Upper lobe of right lung (tissue), 1 donor: ENCODE results near the gene TGFBR1. TPM values are rescaled to one million over a fixed set of nuclear protein-coding genes. Genes with fewer than 3 reads are reported as not detected.

Experiments
- ATAC-seq: fragments of 200-7000 bp; cut with Tn5 transposase; one replicate; pipeline ENCODE4 v1.9.1; 2020; ENCODE audit warnings: mild to moderate bottlenecking, moderate library complexity
- DNase-seq: peaks from one replicate; pipeline ENCODE4 v3.0.0-alpha.2; 2020
- H3K27ac ChIP-seq: fragments of 200-600 bp; one replicate; pipeline ENCODE4 v1.8.0; 2022
- H3K27me3 ChIP-seq: fragments of 200-600 bp; one replicate; pipeline ENCODE4 v1.8.0; 2022; ENCODE audit warnings: mild to moderate bottlenecking
- H3K36me3 ChIP-seq: fragments of 200-600 bp; one replicate; pipeline ENCODE4 v1.8.0; 2022
- H3K4me1 ChIP-seq: fragments of 200-600 bp; one replicate; pipeline ENCODE4 v1.8.0; 2022
- H3K4me3 ChIP-seq: fragments of 200-600 bp; one replicate; pipeline ENCODE4 v1.8.0; 2022; ENCODE audit warnings: mild to moderate bottlenecking
- H3K9me3 ChIP-seq: fragments of 200-600 bp; one replicate; pipeline ENCODE4 v1.8.0; 2022
- CTCF ChIP-seq: fragments of 200-600 bp; IDR thresholded peaks from one replicate; pipeline ENCODE4 v1.8.0; 2022; ENCODE audit warnings: antibody characterized with exemption
- intact Hi-C: fragments of 100-400 bp; cut with DNase I; formaldehyde crosslinking; loops from one replicate; pipeline ENCODE4 v1.11.0; 2022
- long read RNA-seq: library from polyadenylated mRNA; unstranded; transcript quantifications from one replicate; pipeline ENCODE4 v2.0.0, GENCODE V29; 2021
- total RNA-seq: library from RNA; stranded (reverse); fragmentation: NEBNext Ultra II Directional; extraction: Animal tissue kit (Norgen Biotek cat#: 25700); gene quantifications from one replicate; pipeline ENCODE4 v1.2.1, GENCODE V29; 2021
- donor health status: DM: no; HTN: yes; CAD: no; lungs with severe emphysema.

Gene TGFBR1
- total RNA-seq = 72.0 TPM
- long read RNA-seq, full-length matches to known transcripts = 148 of 169 reads
- long read RNA-seq, partial matches to known transcripts = 3 of 169 reads
- long read RNA-seq, other reads (novel, unspliced or antisense) = 18 of 169 reads

DNA sequence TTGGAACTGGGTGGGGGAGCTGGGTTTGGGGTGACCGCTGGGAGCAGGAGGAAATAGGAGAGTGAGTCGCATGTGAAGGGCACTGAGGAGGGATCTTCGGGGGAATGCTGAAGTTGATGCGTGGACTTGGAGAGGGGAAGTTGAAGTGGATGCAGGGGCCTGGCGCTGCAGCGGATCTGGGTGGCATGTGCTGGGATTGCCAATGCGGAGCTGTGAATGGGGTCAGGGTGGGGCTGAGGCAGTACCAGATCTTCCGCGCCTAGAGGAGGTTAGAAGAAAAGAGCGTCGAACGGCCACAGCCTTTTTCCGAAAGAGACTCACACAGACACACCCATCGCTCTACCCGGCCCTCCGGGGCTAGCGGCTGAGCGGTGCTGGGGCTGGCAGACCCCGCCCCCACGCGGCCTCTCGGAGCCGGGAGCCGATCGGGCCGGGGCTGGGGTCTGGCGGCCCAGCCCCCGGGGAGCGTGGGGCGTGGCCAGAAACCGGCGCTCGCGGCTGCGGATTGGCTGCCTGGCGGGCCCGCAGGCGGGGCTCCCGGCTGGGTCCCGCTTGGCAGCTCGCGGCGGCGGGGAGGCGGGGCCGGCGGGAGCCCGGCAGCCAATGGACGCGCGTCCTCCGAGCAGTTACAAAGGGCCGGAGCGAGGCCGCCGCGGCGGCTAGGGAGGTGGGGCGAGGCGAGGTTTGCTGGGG is at the start of gene TGFBR1:
TGFBR1 (plus strand) TSS at position 655 of the 693 bp plus-strand sequence. CDS start 93 bp downstream, outside the sequence.
- no peaks in the 10 kb centered on the region for H3K36me3 ChIP-seq
- no peaks in the 10 kb centered on the region for H3K9me3 ChIP-seq
- intact Hi-C loops = no loop called here
- H3K27ac ChIP-seq = peak within 1 kb of the TSS; percentile 94
- peaks cover 44% of the 10 kb centered on the region for H3K4me1 ChIP-seq
- no peaks in the 10 kb centered on the region for H3K27me3 ChIP-seq
- TF ChIP-seq CTCF = no peak
- peak; percentile 95 for ATAC-seq
- H3K4me3 ChIP-seq = peak within 1 kb of the TSS; percentile 87
- peak; percentile 97 for DNase-seq

- TF ChIP-seq CTCF = no peak
- H3K9me3 ChIP-seq = no peaks in the 10 kb centered on the region
- H3K27me3 ChIP-seq = no peaks in the 10 kb centered on the region
- ATAC-seq (no peak), DNase-seq (no peak)
- peaks cover 23% of the 10 kb centered on the region for H3K4me1 ChIP-seq
- H3K36me3 ChIP-seq = no peaks in the 10 kb centered on the region
- intact Hi-C loops = no loop called here
- H3K4me3 ChIP-seq = no peak overlapping the region
- no peak overlapping the region for H3K27ac ChIP-seq
Measured at GRCh38 chr9:99055384-99055783, 49.5 kb upstream of the TGFBR1 start.

DNA sequence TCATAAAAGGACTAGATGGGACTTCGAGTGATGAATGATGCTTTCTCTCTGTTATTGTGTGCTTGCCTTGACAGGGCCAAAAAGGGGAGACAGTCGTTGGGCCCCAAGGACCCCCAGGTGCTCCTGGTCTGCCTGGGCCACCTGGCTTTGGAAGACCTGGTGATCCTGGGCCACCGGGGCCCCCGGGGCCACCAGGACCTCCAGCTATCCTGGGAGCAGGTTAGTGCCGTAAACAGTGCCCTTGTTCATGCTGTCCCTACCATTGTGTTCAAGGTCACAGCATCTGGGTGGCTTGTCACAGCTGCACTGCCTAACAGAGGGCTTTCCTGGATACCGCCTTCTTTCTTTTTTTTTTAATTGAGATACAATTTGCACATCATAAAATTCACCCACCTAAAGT is 48.7 kb upstream of the TGFBR1 start:
- Histone ChIP-seq H3K27ac (no peak overlapping the region), H3K4me3 (no peak overlapping the region), H3K9me3 (no peaks in the 10 kb centered on the region), H3K27me3 (no peaks in the 10 kb centered on the region), H3K36me3 (no peaks in the 10 kb centered on the region), H3K4me1 (peaks cover 23% of the 10 kb centered on the region)
- no peak for TF ChIP-seq CTCF
- intact Hi-C loops = no loop called here
- DNase-seq (no peak), ATAC-seq (no peak)

DNA sequence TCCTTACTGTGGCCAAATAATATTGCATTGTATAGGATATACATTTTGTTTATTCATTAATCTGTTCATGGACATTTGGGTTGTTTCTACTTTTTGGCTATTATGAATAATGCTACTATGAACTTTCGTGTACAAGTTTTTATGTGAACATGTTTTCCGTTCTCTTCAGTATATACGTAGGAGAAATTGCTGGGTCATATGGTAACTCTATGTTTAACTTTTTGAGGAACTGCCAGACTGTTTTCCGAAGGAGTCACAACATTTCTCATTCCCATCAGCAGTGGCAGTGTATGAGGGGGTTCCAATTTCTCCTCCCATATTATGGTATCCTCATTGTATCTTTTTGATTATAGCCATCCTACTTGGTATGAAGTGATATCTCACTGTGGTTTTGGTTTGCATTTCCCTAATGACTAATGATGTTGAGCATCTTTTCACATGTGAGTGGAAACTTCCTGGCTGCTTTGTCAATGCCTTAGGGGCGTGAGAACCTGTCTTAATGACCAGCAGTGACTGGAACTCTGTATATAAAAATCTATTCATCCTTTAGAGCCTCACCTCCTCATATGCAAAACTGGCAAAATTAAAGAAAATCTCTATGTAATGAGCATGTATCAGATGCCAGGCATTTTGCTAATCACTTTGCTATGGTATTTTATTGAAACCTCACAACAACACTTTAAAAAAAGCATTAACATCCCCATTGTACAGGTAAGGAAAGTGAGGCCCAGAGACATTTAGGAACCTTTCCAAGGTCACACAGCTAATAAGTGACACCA is 47.8 kb upstream of the TGFBR1 start:
- no peak for TF ChIP-seq CTCF
- Histone ChIP-seq H3K27ac (peak overlapping the region; percentile 82), H3K36me3 (no peaks in the 10 kb centered on the region), H3K27me3 (no peaks in the 10 kb centered on the region), H3K4me3 (peak overlapping the region; percentile 4), H3K9me3 (no peaks in the 10 kb centered on the region), H3K4me1 (peaks cover 23% of the 10 kb centered on the region)
- ATAC-seq (no peak), DNase-seq (no peak)
- intact Hi-C loops = no loop called here

DNA sequence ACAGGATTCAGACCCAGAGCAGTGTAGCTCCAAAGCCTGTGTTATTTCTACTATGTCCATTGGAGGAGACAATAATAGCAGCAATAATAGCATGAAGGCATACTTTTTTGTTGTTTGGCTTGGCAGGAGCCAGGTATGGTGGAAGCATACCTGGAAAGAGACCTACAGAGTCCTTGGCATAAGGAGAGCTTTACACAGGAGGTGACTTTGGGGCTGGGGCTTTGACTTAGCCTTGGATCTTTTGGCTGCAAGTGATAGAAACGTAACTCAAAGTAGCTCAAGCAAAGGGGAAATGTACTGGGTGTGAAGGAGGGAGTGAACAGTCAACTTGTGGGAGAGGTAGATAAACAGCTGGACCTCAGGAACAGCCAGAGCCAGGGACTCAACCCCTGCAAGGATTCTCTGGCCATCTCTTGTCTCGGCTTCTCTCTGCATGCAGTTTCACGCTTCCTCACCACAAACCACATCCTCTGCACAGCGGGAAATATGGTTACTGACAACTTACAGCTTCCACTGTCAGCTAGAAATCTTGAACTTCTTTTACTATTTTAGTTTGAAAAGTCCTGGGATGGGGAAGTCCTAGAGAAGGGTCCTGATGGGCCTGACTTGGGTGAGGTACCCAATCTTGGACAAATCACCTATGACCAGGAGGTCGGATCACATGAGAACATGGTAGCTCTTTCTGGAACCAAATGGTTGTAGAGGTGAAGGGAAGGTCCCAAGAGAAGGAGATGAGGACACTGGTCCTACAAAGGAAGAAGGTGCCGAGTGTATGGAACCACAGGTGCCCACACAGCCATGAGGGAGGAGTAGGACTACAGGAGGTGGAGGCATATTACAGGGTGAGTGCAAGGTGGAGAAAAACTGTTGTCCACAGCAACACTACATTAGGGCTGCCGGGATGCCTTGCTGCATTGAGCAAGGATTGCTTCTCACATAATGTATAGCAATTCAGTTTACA is 47.0 kb upstream of the TGFBR1 start:
- peak overlapping the region; percentile 4 for H3K4me3 ChIP-seq
- no peaks in the 10 kb centered on the region for H3K36me3 ChIP-seq
- intact Hi-C loops = no loop called here
- H3K4me1 ChIP-seq = peaks cover 23% of the 10 kb centered on the region
- no peak for TF ChIP-seq CTCF
- DNase-seq (no peak), ATAC-seq (peak; percentile 67)
- H3K27ac ChIP-seq = peak overlapping the region; percentile 82
- H3K27me3 ChIP-seq = no peaks in the 10 kb centered on the region
- H3K9me3 ChIP-seq = no peaks in the 10 kb centered on the region
